GM18868 (cell line): ENCODE measurements around the gene NUMB.
"Not testable (repeated sequence)": the region's sequence is repeated elsewhere in the genome, so short reads cannot be mapped to it uniquely, and the experiment has no call there.

Source experiments
- ATAC-seq: cut with Tn5 transposase; IDR thresholded peaks from one replicate; pipeline ENCODE4 v1.9.1; 2021; ENCODE audit warnings: mild to moderate bottlenecking, moderate library complexity; ENCODE audit not compliant: unreplicated experiment

NUMB gene

DNA sequence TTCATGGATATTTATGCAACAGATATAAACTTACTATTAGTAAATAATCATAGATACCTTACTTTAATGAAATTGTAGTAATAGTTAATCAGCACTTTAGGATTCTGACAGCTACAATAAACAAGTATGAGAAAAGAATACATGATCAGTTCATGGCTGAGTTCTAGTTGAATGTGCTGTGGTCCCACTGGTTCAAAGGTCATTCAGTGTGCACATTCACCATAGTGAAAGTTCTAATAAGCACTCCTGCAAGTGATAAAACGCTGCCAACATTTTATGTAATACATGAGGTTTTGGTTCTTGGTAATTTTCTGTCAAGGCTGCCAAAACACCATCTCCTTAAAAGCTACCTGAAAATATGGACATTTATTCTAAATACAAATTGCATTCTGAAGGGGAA lies 92.6 kb downstream of the NUMB start:
- no peak for ATAC-seq

DNA sequence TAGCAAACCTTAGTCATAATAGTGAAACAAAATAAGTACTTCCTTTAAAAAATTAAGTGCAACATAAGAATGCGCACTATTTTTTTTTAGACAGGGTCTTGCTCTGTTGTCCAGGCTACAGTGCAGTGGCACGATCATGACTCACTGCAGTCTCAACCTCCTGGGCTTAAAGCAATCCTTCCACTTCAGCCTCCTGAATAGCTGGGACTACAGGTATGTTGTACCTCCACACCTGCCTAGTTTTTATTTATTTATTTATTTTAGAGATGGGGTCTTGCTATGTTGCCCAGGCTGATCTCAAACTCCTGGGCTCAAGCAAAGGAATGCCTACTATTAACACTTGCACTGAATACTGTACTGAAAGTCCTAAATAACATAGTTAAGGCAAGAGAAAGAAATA lies 93.8 kb downstream of the NUMB start:
- ATAC-seq = no peak

DNA sequence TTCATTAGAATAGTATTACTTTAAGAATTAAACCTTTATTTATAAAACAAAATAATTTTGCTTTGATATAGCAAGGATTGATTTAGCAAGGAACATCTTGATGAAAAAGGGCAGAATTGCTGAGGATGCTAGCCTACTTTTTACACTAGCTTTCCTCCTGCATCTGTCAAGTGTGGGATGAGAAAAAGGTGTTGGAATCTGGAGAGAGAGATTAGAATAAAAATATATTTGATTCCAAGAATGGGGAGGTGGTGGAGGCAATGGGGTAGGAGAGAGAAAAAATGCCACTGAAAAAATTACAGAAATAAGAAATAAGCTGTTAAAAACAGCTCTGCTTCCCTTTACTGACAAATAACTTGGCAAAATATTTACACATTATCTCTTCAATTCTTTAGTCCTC lies 98.9 kb downstream of the NUMB start:
- no peak for ATAC-seq

DNA sequence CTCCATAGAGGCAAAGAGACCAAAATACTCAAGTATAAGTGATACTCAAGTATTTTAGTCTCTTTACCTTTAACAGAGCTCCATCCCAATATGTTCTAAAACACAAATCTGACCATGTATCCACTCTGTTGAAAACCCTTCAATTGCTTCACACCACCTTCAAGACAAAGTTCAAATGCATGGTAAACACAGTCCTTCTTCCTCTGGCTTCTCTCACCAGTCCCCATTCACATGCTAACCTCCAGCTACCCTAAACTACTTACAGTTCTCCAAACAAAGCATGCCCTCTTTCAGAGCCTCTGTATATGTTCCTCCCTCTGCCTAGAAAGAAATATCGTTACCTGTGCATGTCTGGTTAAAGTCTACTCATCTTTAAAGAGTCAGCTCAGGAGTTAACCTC lies 100.2 kb downstream of the NUMB start:
- no peak for ATAC-seq

DNA sequence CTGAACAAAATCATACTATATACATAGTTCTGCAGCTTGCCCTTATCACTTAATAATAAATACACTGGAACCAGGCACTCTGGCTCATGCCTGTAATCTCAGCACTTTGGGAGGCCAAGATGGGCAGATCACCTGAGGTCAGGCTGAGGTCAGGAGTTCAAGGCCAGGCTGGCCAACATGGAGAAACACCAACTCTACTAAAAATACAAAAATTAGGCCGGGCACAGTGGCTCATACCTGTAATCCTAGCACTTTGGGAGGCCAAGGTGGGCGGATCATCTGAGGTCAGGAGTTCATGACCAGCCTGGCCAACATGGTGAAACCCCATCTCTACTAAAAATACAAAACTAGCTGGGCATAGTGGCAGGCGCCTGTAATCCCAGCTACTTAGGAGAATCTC lies 109.3 kb downstream of the NUMB start:
- not testable (repeated sequence) for ATAC-seq

DNA sequence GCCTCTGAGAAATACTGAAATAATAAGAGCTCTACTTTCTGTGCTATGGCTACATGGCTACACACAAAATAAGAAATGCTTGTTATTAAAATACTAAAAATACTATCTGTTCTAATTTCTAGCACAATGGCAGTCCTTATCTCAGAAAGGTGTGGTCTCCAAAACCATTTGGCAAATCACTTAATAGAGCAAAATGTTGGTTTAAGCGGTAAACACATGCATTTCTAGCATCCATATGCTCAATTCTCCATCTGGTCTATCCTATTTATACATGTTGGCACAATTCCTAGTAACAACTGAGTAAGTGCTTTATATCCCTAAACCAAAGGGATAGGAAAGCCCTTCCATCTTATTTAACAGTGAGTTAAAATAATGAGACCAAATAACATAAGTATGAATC lies 114.0 kb downstream of the NUMB start:
- ATAC-seq = no peak

DNA sequence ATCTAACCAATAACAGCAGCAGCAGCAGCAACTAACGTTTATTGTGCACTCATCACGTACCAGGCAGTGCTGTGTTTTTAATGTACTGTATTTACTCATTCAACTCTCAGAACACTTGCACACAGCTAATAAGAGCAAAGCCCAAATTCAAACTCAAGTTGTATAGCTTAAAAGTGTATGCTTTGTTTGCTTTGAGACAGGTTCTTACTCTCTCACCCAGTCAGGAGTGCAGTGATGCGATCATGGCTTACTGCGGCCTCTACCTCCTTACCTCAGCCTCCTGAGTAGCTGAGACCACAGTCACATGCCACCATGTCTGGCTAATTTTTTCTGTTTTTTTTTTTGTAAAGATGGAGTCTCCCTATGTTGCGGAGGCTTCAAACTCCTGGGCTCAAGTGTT lies 115.7 kb downstream of the NUMB start:
- ATAC-seq = no peak

DNA sequence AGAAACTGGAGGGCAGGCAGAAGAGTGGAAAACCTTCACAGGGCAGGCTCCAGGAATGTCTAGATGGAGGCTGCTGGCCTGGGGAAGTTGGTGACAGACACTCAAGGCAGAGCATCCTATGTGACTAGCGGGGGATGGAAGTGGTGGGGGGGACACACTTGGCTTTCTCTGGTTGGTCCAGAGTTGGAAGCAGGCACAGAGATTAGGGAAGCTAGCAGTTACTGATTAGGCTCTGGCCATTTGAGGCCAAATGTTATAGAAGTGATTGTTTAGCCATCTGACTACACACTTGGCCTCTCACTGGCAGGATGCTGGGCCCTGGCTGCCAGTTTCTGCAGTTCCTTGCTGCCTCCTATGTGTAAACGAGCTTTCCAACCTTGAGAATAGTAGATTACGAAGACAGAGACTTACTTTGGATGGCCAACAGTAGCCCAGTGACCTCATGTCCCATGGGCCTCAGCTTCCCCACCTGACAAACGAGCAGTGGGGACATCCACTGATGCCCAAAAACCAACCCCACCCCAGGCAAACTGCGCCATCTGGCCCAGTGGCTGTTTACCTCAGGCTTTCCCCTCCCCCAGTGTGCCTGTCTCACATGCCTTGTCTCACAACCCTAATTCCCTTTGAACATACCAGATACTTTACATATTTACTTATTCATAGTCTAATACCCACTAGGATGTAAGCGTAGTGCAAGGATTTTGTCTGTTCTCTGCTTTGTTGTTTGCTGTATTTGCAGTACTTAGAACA lies 118.3 kb downstream of the NUMB start:
- ATAC-seq = no peak

DNA sequence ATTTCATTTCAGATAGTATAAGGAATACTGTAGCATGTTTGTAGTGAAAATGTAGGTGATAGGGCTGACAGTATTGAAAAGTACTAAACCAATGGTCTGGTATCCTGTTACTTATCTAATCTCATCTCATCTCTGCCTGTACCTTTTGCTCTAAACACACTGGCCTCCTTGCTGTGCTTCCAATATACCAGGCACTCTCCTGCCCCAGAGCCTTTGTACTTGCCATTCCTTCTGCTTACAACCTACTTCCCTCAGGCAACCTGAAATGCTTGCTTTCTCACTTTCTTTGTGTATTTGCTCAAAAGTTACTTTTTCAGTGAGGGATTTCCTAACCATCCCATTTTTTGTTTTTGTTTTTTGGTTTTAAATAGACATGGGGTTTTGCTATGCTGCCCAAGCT lies 119.1 kb downstream of the NUMB start:
- no peak for ATAC-seq

DNA sequence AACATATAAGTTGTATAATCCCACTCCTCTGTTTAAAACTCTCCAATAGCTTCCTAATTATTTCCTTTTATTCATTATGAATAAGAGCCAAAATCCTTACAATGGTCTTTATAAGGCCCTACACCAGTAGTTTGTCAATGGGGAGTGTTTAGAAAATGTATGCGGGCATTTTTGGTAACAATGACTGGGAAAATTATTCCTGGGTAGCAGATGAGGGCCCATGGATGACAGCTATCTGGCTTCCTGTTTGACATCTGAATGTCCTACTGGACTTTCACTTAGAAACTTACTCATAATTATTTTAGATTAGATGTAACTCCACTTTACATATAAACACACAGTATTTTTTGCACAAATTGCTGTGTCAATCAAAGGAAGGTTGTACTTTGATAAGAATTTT lies 119.8 kb downstream of the NUMB start:
- no peak for ATAC-seq

DNA sequence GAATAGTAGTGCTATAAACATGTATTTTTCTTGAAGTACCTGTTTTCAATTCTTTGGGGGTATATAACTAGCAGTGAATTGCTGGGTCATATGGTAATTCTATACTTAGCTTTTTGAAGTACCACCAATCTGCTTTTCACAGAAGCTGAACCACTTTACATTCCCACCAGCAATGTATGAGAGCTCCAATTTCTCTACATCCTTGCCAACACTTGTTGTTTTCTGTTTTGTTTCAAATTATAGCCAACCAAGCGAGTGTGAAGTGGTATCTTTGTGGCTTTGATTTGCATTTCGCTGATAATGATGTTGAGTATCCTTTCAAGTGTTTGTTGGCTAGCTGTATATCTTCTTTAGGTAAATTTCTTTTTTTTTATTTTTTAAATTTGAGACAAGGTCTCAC lies 125.3 kb downstream of the NUMB start:
- ATAC-seq = no peak

DNA sequence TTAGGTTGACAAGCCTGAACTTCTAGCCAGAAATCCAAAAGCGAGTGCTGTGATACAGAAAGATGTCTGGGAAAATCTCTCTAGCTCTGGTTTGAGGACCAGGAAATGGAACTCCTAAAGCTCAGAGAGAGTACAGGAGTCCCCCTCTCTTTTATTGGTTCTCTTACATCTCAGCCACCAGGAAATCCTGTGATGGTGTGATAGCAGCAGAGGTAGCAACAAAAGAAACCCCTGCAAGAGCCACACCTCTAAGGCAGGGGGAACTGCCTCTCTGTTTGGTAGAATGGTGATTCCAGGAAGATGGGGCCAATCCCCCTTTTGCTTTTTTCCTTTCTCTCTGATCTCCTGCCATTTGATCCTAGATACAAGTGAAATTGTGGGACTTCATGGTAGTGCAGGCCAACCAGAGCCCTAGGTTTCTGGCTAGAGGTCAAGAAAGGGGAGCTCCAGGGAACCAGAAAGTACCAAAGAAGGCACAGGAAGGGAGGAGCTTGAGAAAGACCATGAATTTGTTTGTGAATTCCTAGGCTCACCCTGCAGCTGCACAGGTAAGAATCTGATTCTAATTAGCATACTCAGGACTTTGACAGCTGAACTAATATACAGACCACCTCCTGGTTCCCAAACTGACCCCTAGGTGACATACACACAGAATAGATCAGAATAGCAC lies 132.6 kb downstream of the NUMB start:
- no peak for ATAC-seq

DNA sequence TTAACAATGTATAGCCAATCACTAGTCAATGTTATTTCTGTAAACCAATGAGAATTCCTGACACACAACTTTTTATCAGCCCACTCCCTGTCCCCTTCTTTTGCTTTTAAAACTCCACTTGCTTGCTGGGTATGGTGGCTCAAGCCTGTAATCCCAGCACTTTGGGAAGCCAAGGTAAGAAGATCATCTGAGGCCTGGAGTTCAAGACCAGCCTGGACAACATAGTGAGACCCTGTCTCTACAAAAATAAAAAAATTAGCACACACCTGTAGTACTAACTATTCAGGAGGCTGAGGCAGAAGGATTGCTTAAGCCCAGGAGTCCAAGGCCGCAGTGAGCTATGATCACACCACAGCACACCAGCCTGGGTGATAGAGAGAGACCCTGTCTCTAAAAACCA lies 133.3 kb downstream of the NUMB start:
- no peak for ATAC-seq

DNA sequence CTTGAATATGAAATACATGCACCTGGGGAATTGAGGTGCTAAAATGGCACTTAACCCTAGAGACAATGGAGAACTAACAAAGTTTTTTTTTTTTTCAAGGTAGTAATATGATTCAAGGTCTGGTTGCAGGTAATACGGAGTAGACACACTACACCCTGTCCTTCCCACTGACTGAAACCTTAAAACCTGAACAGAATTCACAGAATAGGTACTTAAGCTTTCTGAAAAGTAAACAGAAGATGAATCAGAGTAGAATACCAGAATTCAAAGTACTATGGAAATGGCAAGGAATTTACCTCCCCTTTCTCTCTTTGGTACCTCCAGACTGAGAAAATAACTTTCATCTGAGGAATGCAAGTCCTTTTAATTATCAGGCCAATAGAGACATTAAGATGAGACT lies 133.8 kb downstream of the NUMB start:
- ATAC-seq = no peak

DNA sequence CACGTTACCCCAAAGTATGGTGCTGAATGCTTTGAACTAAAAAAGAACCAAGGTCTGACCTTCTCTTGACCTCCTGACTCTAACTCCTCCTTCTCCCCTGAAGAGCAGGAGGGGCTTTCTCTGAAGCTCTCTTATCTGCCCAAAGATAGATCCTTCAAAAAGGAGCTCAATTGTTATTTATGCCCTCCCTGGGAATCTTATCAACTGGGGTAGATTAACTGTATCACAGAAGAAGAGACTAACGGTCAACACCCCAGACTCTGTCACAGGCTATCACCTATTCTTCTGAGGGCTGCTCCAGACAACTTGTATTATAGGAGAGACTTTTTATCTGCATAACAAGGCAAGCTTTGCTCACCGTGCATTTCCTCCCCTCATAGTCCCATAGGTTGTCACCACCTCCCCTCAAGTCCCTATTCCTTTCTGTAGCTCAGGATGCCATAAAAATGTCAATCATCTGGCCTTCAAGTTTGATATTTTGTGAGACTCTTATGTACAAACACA lies 134.4 kb downstream of the NUMB start:
- no peak for ATAC-seq

DNA sequence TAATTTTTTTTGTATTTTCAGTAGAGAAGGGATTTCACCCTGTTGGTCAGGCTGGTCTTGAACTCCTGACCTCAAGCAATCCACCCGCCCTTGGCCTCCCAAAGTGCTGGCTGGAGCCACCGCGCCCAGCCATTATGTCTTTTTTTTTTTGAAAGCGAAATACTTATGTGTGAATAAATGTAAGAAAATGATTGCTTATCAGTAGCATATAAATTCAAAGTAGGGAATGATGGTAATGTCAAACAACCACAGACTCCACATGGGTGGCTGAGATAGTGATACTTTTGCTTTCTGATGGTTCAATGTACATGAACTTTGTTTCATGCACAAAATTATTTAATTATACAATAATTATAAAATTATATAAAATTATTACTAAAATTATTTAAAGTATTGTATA lies 145.2 kb downstream of the NUMB start:
- no peak for ATAC-seq

DNA sequence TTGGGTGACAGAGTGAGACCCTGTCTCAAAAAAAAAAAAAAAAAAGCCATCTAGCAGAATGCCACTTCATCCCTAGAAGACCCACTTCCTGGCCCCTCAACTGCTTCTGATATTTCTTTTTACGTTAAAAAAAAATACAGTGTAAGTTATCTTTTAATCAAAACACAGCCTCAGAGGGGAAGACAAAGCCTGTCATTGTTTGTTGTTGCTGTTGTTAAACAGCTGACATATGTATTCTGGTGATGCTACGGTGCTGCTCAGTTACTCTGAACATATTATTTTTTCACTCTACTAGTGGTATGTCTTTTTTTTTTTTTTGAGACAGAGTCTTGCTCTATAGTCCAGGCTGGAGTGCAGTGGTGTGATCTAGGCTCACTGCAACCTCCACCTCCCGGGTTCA lies 145.7 kb downstream of the NUMB start:
- no peak for ATAC-seq

DNA sequence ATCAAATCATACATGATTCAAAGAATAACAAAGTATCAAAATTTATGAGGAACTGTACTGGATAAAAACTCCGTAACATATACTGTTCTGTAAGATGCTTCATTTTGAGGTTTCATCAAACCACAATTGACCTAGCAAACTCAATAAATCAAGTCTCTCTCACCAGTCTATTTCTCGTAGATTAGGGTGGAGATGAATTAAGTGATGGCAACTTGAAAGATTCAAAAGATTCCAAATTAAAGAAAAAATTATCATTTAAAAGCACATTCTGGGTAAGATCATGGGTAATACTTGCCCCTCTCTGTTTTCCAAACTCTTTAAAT lies 146.7 kb downstream of the NUMB start:
- ATAC-seq = no peak

DNA sequence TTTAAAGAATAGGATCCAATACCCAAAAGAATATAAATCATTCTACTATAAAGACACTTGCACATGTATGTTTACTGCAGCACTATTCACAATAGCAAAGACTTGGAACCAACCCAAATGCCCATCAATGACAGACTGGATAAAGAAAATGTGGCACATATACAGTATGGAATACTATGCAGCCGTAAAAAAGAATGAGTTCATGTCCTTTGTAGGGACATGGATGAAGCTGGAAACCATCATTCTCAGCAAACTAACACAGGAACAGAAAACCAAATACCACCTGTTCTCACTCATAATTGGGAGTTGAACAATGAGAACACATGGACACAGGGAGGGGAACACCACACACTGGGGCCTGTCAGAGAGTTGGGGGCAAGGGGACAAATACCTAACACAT lies 149.1 kb downstream of the NUMB start:
- ATAC-seq = not testable (repeated sequence)

DNA sequence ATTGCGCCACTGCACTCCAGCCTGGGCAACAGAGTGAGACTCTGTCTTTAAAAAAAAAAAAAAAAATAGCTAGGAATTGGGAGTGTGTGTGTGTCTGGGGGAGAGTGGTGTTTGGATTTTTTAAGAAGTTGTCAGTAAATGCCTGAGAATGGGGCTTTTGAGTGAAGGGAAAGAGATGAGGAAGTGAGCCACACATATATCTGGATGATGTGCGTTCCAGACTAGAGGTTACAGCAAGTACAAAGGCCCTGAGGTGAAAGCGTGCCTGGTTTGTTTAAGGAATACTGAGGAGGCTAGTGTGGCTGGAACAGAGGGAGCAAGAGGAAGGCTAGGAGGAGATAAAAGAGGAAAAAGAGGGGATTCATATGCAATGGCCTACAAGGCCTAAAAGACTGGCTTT lies 151.1 kb downstream of the NUMB start:
- ATAC-seq = no peak

DNA sequence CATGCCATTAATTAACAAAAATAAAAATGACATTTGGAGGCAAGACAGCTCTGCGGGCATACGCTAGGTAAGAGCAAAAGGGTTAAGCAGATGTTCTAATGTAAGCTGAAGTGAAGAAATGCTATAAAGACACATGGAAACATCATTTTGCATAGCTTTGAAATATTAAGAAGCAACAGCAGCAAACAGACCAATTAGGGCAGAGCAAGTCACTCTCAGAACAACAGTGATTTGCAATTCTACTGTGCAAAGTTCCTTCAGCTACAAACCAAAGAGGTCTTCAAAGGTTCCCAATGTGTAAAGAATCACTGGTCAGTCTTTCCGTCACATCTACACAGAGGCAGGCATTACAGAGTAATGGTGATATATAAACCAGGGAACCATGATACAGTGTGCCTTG lies 152.8 kb downstream of the NUMB start:
- ATAC-seq = no peak

DNA sequence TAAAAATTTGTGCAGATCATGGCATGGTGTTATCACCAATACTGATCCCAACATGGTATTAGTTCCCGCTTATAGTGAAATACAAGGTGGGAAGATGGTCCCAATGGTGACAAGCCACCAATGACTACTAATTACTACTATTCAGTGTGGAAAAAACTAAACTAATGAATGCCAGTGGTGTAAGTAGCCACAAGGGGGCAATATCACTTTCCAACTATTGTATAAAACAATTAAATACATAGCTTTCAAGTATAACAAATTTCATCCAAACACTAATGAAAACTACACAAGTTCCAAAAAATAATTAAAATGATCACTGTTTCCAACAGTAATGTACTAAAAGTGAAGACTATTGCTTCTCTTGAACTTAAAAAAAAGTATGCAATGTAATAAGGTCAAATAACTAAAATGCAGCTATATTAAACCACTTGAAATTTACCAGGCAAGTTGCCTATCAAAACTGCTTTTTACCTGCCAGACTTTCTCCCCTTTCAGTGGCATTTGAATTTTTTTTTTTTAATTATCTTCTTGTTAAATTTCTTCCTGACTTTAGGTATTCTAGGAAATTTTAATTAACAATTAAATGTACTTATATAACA lies 163.0 kb downstream of the NUMB start:
- ATAC-seq = no peak
